Omental fat pad (tissue), 4 donors: ENCODE measurements around the gene WFDC11. TPM values are rescaled to one million over a fixed set of nuclear protein-coding genes. Genes with fewer than 3 reads are reported as not detected.
"Not testable (repeated sequence)": the region's sequence is repeated elsewhere in the genome, so short reads cannot be mapped to it uniquely, and the experiment has no call there.

Experiments used
- ATAC-seq: fragments of 150-250 bp; one replicate; pipeline ENCODE4 v1.9.1; 2016; ENCODE audit warnings: mild to moderate bottlenecking, moderate library complexity; ENCODE audit not compliant: low FRiP score
- DNase-seq: peaks from one replicate; pipeline ENCODE4 v3.0.0-alpha.2; 2019; ENCODE audit warnings: low spot score
- total RNA-seq, 4 donors: library from RNA; depleted of rRNA; stranded (reverse); fragments of >200 nt; gene quantifications; one replicate each; pipeline ENCODE4 v1.1.0, GENCODE V29; 2016
- TF ChIP-seq, protein P1 (sequence below), 3 donors: fragments of 450-650 bp; IDR thresholded peaks; one replicate each; pipeline ENCODE4 v1.5.1; 2016 to 2017; ENCODE audit warnings: antibody characterized with exemption in 3 of 3, mild to moderate bottlenecking in 3 of 3, moderate library complexity in 2 of 3

Gene WFDC11
- not detected for total RNA-seq

DNA sequence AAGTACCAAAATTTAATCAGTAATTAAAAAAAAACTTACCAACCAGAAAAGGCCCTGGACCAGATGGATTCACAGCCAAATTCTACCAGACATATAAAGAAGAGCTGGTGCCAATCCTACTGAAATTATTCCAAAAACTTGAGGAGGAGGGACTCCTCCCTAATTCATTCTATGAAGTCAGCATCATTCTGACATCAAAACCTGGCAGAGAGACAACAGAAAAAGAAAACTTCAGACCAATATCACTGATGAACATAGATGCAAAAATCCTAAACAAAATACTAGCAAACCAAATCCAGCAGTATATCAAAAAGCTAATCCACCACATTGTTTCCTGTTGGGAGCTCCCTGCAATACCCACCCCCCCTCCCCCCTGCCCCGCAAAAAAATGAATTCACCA is at the start of gene WFDC11:
Gene WFDC11, minus strand, starts transcription at position 101 of the 400 bp plus-strand sequence. CDS start 19,639 bp downstream, outside the sequence.
- TF ChIP-seq, protein P1, sequence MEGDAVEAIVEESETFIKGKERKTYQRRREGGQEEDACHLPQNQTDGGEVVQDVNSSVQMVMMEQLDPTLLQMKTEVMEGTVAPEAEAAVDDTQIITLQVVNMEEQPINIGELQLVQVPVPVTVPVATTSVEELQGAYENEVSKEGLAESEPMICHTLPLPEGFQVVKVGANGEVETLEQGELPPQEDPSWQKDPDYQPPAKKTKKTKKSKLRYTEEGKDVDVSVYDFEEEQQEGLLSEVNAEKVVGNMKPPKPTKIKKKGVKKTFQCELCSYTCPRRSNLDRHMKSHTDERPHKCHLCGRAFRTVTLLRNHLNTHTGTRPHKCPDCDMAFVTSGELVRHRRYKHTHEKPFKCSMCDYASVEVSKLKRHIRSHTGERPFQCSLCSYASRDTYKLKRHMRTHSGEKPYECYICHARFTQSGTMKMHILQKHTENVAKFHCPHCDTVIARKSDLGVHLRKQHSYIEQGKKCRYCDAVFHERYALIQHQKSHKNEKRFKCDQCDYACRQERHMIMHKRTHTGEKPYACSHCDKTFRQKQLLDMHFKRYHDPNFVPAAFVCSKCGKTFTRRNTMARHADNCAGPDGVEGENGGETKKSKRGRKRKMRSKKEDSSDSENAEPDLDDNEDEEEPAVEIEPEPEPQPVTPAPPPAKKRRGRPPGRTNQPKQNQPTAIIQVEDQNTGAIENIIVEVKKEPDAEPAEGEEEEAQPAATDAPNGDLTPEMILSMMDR (IDR thresholded peaks at IDR 0.05) = no peak
- DNase-seq = no peak
- ATAC-seq = no peak

DNA sequence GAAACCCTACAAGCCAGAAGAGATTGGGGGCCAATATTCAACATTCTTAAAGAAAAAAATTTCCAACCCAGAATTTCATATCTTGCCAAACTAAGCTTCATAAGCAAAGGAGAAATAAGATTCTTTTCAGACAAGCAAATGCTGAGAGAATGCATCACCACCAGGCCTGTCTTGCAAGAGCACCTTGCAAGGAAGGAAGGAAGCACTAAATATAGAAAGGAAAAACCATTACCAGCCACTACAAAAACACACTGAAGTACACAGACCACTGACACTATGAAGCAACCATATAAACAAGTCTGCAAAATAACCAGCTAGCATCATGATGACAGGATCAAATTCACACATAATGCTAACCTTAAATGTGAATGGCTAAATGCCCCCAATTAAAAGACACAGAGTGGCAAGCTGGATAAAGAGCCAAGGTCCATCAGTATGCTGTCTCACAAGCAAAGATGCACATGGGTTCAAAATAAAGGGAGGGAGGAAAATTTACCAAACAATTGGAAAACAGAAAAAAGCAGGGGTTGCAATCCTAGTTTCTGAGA is 46.2 kb upstream of the WFDC11 start:
- ATAC-seq, DNase-seq: not testable (repeated sequence)

DNA sequence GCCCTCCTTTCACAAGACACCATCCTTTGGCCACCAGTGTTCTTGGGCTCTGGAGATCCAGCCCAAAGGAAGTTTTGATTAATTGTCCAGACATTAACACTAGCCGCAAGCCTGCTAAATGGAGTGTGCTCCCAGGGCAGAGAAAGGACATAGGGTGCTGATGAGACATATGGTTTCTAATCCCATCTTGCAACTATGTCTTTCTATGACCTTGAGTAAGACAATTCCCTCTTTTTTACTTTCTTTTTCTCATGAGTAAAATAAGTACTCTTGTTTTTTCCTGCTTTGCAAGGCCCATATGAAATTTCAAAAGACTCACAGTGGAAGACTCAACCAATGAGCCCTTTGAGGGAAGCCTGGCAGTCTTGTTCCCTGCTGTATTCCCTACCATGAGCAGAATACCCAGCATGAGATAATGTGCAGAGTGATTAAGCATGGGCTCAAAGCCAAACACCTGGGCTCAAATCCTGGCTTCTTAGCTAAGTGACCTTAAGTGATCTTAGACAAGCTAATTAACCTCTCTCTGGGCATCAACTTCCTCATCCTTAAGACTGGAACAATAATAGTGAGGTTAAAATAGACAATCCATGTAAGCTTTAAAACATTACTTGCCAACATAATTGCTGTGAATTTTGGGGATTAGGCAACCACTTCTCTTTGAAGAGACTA is 35.1 kb upstream of the WFDC11 start, which contains the start of gene WFDC10B:
Gene WFDC10B, minus strand, starts transcription at position 51 of the 669 bp plus-strand sequence. CDS start 19,027 bp downstream, outside the sequence.
- ATAC-seq (no peak), DNase-seq (no peak)
- TF ChIP-seq, protein P1 (IDR thresholded peaks at IDR 0.05) = no peak

DNA sequence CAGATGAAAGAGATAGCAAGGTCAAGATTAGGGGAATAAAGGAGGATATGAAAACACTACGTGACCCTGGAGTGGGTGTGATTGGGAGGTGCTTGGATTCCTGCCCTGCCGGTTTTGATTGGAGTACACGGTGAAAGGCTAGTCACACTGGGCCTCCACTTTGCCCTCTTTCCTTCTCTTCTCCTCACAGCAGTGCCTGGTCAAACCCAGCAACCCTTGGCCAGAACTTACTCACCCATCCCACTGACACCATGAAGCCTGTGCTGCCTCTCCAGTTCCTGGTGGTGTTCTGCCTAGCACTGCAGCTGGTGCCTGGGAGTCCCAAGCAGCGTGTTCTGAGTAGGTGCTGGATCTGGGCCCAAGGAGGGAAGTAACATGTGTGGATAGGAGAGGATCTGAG is 31.8 kb upstream of the WFDC11 start, which contains the start of gene WFDC13:
Gene WFDC13, plus strand, starts transcription at position 166 of the 400 bp plus-strand sequence. Its CDS starts 86 bp downstream, at position 252.
- no peak for ATAC-seq
- TF ChIP-seq, protein P1 (IDR thresholded peaks at IDR 0.05) = no peak
- no peak for DNase-seq

DNA sequence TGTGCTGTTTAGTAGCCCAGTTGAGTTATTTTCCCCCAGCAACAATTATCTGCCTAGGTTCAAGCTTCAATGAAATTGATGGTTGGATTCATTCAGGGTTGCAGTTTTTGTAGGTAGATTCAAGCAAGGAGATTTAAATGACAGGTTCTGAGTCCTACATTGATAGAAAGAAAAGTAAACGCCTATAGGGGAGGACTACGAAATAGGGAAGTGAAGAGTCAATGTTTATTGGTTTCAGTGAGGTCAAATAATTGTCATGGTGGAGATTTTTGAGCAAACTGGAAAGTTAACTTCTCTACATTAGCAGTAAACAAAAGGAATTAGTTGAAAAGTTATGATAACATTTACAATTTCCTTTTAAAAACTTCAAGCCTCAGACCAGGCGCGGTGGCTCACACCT is 31.1 kb upstream of the WFDC11 start:
- ATAC-seq = no peak
- TF ChIP-seq, protein P1 (IDR thresholded peaks at IDR 0.05) = no peak
- DNase-seq = no peak

DNA sequence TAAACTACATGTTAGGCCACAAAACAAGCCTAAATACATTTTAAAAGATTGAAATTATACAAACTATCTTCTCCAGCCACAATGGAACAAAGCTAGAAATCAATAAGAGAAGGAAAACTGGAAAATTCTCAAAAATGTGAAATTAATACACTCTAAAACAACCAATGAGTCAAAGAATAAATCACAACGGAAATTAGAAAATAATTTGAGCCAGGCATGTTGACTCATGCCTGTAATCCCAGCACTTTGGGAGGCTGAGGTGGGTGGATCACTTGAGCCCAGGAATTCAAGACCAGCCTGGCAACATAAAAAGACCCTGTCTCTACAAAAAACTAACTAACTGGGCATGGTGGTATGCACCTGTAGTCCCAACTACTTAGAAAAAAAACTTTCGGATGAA is 25.5 kb upstream of the WFDC11 start:
- TF ChIP-seq, protein P1 (IDR thresholded peaks at IDR 0.05) = no peak
- ATAC-seq = no peak
- no peak for DNase-seq

DNA sequence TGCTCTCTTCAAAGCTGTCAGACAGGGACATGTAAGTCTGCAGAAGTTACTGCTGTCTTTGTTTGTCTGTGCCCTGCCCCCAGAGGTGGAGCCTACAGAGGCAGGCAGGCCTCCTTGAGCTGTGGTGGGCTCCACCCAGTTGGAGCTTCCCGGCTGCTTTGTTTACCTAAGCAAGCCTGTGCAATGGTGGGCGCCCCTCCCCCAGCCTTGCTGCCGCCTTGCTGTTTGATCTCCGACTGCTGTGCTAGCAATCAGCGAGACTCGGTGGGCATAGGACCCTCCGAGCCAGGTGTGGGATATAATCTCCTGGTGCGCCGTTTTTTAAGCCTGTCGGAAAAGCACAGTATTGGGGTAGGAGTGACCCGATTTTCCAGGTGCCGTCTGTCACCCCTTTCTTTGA is 23.3 kb upstream of the WFDC11 start:
- DNase-seq, ATAC-seq: not testable (repeated sequence)

DNA sequence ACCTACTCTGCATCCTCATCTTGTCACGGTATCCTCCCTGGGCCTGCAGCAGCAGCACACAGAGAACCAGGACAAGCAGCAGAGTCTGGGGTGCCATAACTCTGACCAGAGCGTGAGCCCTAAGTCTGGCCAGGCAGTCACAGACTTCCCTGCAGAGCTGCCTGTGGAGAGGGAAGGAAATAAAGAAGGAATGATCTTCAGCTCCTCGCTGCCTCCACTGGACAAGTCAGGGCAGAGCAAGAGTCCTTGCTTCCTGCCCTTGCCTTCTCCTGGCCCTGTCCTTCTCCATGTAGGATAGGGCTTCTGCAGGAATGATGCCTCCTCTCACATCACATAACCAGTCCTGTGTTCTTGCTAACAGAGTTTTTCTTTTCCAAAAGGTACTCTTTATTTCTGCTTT is 15.9 kb upstream of the WFDC11 start:
- TF ChIP-seq, protein P1 (IDR thresholded peaks at IDR 0.05) = no peak
- no peak for ATAC-seq

More for the DNA sequence above, 15.9 kb upstream of the WFDC11 start:
- no peak for DNase-seq
